ENCODE measurements around the gene P2RY12. TPM values are rescaled to one million over a fixed set of nuclear protein-coding genes. Genes with fewer than 3 reads are reported as not detected.

Gene P2RY12
- total and polyA plus RNA-seq, 2 donors (not counting 3 experiments of a cell fraction or from before 2014, with no cell fraction given): not detected

DNA sequence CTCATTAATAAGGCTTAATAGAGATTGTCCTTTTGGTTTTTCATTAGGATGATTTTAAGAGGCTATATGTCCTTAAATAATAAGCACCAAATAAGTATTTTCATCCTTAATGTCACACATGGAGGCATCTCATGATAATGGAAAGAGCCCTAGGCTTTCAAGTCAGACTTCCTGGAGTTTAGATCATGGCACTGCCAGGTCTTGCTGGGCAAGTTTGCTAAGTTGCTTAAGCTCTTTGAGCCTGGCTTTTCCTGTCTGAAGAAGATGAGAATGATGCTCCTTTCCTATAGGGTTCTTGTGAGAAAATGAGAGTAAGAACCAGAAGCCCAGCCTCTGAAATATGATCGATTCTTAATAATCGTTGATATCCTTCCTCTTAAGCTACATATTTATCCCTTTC is 23.4 kb upstream of the P2RY12 start:
- no peak overlapping the region for H3K4me2 ChIP-seq (ENCODE audit: insufficient read depth, low read length)
- H3K9me1 ChIP-seq (replicated peaks; ENCODE audit: control insufficient read depth, extremely low read depth, insufficient read depth, low read length): no peaks in the 10 kb centered on the region
- POLR2A ChIA-PET: no interaction called here
- H3K36me3 ChIP-seq (ENCODE audit: control insufficient read depth in 2 of 2, extremely low read depth in 1 of 2, insufficient read depth in 2 of 2, low read length in 2 of 2): no peaks in the 10 kb centered on the region
- intact Hi-C loops (cut with micrococcal nuclease): no loop called here
- no peaks in the 10 kb centered on the region for H4K20me1 ChIP-seq (replicated peaks; ENCODE audit: control insufficient read depth, extremely low read depth, insufficient read depth, low read length)
- TF ChIP-seq POLR2A (IDR thresholded peaks at IDR 0.05; ENCODE audit: low read depth, low read length) (no peak), MYC (IDR thresholded peaks at IDR 0.05; ENCODE audit: low read depth, low read length) (no peak), GATA2 (IDR thresholded peaks at IDR 0.05; ENCODE audit: insufficient read depth, insufficient read length, low read depth, low read length) (no peak), POLR2AphosphoS5 (IDR thresholded peaks at IDR 0.05; ENCODE audit: insufficient read depth, low read depth, low read length) (no peak)
- dilution Hi-C loops (cut with MboI; ENCODE audit: extremely low pct_ligation_motif_present, low sequenced_read_pairs): no loop called here
- CTCF ChIA-PET: no interaction called here
- H3K27ac ChIP-seq (ENCODE audit: insufficient read depth, low read depth, low read length): no peak overlapping the region
- H3K4me3 ChIP-seq (replicated peaks in 1 of 3; ENCODE audit: insufficient read depth in 1 of 3, low read depth in 1 of 3, low read length in 3 of 3): no peak overlapping the region
- no peaks in the 10 kb centered on the region for H3K79me2 ChIP-seq (ENCODE audit: control insufficient read depth, insufficient read depth, low read length)
- no TSS peak for BruUV-seq (replicated peaks)
- no peak for FAIRE-seq
- no peak overlapping the region for H2AFZ ChIP-seq (ENCODE audit: low read depth, low read length)
- no peak for DNase-seq (ENCODE audit: low read depth, low spot score)
- no peaks in the 10 kb centered on the region for H3K9me3 ChIP-seq (replicated peaks; ENCODE audit: control insufficient read depth, insufficient read depth, low read length)
- no peak overlapping the region for H3K9ac ChIP-seq (replicated peaks; ENCODE audit: extremely low read depth, insufficient read depth, low read length)
- no peaks in the 10 kb centered on the region for H3K4me1 ChIP-seq (ENCODE audit: control insufficient read depth, extremely low read depth, insufficient read depth, low read length)
- H3K27me3 ChIP-seq (ENCODE audit: control insufficient read depth in 2 of 2, insufficient read depth in 2 of 2, low read length in 2 of 2): peaks cover 0 to 2% of the 10 kb centered on the region in 2 experiments

DNA sequence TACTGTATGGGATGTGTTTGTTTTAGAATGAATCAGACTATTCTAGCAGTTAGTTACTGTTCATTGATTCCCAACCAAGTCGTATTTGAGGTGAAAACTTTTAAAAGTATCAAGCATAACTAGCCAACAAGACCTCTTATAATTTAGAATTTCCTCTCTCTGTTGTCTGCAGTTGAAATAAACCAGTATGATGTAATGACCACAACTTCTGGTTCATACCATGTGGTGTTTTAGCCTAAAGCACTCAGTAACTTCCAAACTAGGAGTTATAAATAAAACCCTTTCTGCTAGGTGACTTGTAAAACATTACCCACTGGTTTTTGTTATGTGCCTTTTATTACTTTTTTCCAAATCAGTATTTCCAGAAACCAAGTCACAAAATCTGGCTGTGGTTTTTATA is 19.8 kb upstream of the P2RY12 start:
- TF ChIP-seq JUN (IDR thresholded peaks at IDR 0.05; ENCODE audit: borderline replicate concordance, insufficient read depth, insufficient read length, low read depth) (no peak), GATA2 (IDR thresholded peaks at IDR 0.05; ENCODE audit: insufficient read depth, insufficient read length, low read depth, low read length) (no peak), POLR2A (IDR thresholded peaks at IDR 0.05; ENCODE audit: low read depth, low read length) (no peak), POLR2AphosphoS5 (IDR thresholded peaks at IDR 0.05; ENCODE audit: insufficient read depth, low read depth, low read length) (no peak), EZH2 (IDR thresholded peaks at IDR 0.05; ENCODE audit: borderline replicate concordance, low read depth, low read length, severe bottlenecking) (no peak), MYC (IDR thresholded peaks at IDR 0.05; ENCODE audit: low read depth, low read length) (no peak), FOS (IDR thresholded peaks at IDR 0.05; ENCODE audit: borderline replicate concordance, insufficient read depth, low read length) (no peak)
- TF ChIP-seq, protein P1, sequence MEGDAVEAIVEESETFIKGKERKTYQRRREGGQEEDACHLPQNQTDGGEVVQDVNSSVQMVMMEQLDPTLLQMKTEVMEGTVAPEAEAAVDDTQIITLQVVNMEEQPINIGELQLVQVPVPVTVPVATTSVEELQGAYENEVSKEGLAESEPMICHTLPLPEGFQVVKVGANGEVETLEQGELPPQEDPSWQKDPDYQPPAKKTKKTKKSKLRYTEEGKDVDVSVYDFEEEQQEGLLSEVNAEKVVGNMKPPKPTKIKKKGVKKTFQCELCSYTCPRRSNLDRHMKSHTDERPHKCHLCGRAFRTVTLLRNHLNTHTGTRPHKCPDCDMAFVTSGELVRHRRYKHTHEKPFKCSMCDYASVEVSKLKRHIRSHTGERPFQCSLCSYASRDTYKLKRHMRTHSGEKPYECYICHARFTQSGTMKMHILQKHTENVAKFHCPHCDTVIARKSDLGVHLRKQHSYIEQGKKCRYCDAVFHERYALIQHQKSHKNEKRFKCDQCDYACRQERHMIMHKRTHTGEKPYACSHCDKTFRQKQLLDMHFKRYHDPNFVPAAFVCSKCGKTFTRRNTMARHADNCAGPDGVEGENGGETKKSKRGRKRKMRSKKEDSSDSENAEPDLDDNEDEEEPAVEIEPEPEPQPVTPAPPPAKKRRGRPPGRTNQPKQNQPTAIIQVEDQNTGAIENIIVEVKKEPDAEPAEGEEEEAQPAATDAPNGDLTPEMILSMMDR (IDR thresholded peaks at IDR 0.05; ENCODE audit: extremely low read depth in 1 of 2, insufficient read depth in 1 of 2, low read depth in 1 of 2, low read length in 2 of 2): no peak
- TF ChIP-seq, protein P2, sequence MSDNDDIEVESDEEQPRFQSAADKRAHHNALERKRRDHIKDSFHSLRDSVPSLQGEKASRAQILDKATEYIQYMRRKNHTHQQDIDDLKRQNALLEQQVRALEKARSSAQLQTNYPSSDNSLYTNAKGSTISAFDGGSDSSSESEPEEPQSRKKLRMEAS (IDR thresholded peaks at IDR 0.05; ENCODE audit: insufficient read depth, insufficient read length): no peak
- FAIRE-seq: no peak
- Histone ChIP-seq H3K36me3 (ENCODE audit: control insufficient read depth in 2 of 2, extremely low read depth in 1 of 2, insufficient read depth in 2 of 2, low read length in 2 of 2) (no peaks in the 10 kb centered on the region), H2AFZ (ENCODE audit: low read depth, low read length) (no peak overlapping the region), H3K9me3 (replicated peaks; ENCODE audit: control insufficient read depth, insufficient read depth, low read length) (no peaks in the 10 kb centered on the region), H3K4me2 (ENCODE audit: insufficient read depth, low read length) (no peak overlapping the region), H4K20me1 (replicated peaks; ENCODE audit: control insufficient read depth, extremely low read depth, insufficient read depth, low read length) (no peaks in the 10 kb centered on the region), H3K4me3 (replicated peaks in 1 of 3; ENCODE audit: insufficient read depth in 1 of 3, low read depth in 1 of 3, low read length in 3 of 3) (no peak overlapping the region), H3K4me1 (ENCODE audit: control insufficient read depth, extremely low read depth, insufficient read depth, low read length) (no peaks in the 10 kb centered on the region), H3K79me2 (ENCODE audit: control insufficient read depth, insufficient read depth, low read length) (no peaks in the 10 kb centered on the region), H3K27ac (ENCODE audit: insufficient read depth, low read depth, low read length) (no peak overlapping the region), H3K9me1 (replicated peaks; ENCODE audit: control insufficient read depth, extremely low read depth, insufficient read depth, low read length) (no peaks in the 10 kb centered on the region), H3K9ac (replicated peaks; ENCODE audit: extremely low read depth, insufficient read depth, low read length) (no peak overlapping the region), H3K27me3 (ENCODE audit: control insufficient read depth in 2 of 2, insufficient read depth in 2 of 2, low read length in 2 of 2) (peaks cover 0 to 2% of the 10 kb centered on the region in 2 experiments)
- ChIA-PET CTCF (no interaction called here), POLR2A (no interaction called here)
- BruUV-seq (replicated peaks): no TSS peak
- dilution Hi-C loops (cut with MboI; ENCODE audit: extremely low pct_ligation_motif_present, low sequenced_read_pairs): no loop called here
- DNase-seq (ENCODE audit: low read depth, low spot score): no peak
- intact Hi-C loops (cut with micrococcal nuclease): no loop called here
